Eye (tissue), 1 donor: ENCODE data around the gene PTPRN2.
"Not testable (repeated sequence)": the region's sequence is repeated elsewhere in the genome, so short reads cannot be mapped to it uniquely, and the experiment has no call there.

Experiments
- DNase-seq: peaks from one replicate; pipeline ENCODE4 v3.0.0-alpha.2; 2015

The PTPRN2 gene

DNA sequence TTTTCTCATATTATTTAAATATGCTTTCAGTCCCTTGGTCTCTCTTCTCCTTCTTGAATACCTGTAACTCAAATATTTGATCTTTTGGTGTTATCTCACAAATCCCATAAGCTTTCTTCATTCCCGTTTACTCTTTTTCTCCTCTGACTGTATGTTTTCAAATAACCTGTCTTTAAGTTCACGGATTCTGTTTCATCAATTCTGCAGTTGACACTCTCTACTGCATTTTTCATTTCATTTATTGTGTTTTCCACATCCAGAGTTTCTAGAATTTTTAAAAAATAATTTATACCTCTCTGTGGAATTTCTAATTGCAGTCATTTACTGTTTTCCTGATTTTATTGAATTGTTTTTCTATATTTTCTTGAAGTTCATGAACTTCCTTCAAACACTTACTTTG, 298.4 kb downstream of the PTPRN2 start:
- no peak for DNase-seq

DNA sequence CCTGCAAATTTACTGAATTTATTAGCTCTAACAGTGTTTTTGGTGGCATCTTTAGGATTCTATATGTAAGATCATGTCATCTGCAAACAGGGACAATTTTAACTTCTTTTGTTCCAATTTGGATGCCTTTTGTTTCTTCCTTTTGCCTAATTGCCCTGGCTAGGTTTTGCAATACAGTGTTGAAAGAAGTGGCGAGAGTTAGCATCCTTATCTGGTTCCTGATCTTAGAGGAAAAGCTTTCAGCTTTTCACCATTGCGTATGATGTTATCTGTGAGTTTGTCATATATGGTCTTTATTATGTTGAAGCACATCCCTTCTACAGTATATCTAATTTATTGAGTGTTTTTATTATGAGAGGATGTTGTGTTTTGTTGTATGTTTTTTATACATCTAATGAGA, 301.4 kb downstream of the PTPRN2 start:
- no peak for DNase-seq

DNA sequence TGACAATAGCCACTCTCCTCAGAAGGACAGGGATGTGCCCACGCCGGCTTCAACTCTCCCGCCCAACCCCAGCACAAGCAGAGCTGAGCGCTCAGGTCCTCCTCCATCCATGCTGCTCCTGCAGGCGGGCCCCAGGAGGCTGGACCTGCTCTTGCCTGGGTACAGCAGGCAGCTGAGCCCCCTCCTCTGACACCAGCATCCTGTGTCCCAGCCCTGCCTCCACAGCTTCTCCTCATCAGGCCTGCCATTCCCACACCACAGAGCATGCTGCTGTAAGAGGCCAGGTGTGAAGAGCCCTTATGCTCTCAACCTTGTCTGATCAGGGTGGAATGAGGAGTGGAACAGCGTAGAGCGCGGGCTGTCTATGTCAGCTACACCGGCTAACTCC, 302.2 kb downstream of the PTPRN2 start:
- DNase-seq = no peak

DNA sequence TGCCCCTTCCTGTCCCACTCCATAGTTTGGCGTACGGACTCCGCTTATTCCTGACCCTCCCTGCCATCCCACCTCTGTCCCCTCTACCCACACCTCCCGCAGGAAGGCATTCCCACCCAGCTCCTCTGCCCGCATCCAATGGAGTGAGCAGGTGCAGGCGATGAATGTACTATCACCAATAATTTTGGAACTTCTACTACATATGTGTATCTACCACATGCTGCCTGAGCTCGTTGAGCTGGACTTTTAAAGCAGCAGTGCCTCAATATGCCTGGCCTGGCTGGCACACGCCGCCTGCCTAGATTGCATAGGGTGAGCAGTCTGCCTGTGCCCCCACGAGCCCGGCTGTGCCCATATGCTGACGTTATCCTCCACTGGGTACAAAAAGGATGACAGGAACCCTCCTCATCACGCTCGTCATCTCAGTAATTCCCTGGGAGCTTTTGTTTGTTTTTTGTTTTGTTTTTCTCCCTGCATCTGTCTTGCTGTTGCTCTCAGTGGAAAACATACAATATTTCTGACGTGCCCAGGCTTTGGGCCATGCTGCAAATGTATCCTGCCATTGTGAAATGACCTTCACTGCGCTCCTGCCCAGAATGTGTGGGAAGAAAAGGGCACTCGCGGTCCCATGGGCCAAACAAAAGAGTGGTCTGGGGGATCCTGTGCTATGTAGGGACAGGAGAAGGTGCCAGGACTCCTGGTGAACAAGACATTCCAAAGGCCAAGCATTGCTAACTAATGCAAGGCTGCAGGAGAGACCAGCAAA, 302.8 kb downstream of the PTPRN2 start:
- no peak for DNase-seq

DNA sequence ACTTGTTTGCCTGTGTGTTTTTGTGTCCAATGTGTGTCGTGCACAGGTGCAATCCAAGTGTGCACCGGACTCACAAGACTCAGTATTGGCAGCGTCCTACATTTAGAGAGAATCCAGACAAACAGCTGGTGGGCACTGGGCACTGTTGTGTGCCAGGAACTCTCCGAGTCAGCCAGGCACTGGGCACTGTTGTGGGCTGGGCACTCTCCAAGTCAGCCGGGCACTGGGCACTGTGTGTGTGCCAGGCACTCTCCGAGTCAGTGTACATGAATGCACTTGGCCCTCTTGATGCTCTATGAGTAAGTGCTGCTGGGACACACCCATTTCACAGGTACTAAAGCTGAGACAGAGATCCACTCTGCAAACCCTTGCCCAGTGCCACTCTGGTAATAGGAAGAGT, 303.5 kb downstream of the PTPRN2 start:
- DNase-seq = no peak

DNA sequence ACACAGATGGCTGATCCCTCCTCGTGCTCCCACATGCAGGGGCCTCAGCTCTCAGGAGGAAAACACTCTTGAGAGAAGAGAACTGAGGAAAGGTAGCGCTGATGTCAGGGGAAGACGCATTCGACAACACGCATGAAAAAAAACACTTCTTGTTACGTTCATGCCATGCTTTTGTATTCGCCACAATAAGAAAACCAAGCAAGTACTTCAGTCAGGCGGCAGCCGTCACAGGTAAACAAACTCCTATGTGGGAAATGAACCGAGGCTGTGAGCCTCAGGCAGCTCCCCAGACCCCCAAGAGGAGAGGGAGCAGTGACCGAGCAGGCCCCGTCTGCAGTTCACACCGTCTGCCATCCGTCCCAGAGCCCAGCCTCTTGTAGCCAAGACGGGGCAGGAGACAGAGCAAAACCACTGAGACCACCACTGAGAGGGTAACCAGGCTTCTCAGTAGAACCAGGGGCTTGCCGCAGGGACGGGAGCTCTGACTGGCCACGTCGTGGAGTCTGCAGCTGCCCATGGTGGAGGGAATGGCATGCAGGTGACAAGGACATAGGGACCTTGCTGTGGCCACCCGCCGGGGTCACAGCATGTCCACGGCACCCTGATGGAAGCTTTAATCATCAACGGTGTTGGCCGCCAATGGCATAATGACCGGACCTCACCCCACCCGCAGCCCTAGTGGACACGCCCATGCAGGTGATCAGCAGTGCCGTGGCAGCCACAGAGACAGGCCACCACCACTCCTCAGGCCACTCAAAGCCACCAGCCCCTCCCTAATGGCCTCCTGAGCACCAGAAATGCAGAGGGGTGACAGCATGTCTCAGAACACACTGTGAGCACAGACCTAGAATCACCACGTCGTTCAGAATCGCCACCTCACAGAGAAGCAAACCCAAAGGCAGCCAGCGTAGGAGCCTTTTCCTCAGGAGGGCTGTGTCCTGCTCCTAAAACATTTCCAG, 304.3 kb downstream of the PTPRN2 start:
- DNase-seq = no peak

DNA sequence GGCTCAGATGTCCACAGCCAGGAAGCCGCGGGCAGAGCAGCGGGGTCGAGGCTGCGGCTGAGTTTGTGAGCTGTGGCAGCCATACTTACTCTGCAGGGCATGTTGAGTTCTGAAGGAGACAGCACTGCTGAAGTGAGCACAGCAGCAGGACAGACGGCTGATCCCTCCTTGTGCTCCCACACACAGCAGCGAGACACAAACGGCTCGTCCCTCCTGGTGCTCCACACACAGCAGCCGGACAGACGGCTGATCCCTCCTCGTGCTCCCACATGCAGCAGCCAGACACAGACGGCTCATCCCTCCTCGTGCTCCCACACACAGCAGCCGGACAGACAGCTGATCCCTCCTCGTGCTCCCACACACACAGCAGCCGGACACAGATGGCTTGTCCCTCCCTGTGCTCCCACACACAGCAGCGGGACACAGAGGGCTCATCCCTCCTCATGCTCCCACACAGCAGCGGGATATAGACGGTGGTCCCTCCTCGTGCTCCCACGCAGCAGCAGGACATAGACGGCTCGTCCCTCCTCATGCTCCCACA, 305.1 kb downstream of the PTPRN2 start:
- no peak for DNase-seq

DNA sequence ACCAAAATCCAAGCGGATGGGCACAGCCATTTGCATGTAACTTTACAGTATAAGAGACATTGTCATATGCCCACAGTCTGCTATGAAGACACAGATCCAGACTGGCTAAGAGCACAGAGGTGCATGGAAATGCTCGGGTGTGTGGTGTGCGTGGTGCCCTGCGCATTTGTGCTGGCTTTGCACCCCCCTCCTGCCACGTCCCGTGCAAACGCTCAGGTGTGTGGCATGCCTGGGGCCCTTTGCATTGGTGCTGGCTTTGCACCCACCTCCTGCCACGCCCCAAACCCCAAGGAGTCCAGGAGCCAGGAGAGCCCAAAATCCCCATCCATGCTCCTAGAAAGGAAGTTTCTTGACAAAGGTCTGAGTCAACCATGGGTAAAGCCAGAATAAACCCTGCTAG, 306.2 kb downstream of the PTPRN2 start:
- no peak for DNase-seq

DNA sequence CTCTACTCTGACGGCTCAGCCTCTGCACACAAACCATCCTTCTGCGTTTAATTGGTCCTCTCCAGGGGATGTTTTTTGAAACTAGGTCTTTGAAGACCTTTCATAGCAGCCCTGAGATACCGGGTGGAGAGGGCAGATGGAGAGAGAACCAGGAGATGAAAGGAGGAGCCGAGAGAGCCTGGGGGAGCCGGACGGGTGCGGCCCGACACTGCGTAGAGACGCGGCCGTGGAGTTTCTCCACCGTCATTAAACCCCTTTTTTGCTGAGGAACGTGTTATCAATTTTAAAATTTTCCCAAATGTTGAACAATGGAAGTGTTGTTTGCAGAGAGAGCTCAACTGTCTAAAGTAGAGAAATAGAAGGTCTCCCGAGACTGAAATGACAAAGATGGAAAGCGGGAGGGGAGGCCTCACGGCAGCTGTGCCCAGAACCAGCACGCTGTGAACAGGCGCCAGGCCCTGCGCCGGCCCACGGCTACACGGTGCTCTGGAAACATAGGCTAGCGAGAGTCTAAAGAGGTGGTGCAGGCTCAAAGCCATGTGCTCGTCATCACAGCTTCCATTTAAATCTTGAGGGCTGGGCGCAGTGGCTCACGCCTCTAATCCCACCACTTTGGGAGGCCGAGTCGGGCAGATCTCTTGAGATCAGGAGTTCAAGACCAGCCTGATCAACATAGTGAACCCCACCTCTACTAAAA, 307.0 kb downstream of the PTPRN2 start:
- DNase-seq = no peak

DNA sequence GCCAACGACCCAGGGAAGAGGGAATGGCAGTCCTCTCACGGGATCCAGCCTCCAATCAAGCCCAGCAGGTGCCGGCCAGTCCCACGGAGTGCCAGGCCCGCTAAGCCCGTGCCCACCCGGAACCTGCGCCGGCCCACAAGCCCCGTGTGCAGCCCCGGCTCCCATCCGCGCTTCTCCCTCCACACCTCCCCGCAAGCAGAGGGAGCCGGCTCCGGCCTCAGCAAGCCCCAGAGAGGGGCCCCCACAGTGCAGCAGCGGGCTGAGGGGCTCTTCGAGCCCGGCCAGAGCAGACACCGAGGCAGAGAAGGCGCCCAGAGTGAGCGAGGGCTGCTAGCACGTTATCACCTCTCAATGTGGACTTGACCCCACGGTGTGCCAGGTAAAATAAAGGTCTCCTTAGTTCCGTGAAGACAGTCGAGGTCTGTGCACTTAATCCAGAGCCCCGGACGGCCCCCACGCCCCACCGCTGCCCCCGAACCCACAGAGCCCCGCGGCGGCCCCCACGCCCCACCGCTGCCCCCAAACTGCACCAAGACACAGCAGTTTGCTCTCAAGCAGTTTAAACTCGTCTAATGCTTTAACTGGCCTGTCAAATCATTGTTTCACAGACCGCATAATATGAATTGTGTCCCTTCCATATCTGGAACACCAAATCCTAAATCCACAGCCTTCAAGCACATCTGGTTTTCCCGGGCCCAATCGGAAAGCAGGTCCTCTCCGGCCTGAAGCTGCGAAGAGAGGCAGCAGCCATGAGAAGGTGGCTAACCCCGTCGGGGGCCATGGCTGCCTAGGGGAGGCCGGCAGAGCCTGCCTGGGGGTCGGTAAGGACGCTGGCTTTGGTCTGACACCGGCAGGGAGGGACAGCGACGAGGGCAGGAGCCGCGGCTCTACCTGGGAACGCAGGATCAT, 307.8 kb downstream of the PTPRN2 start:
- DNase-seq = no peak

DNA sequence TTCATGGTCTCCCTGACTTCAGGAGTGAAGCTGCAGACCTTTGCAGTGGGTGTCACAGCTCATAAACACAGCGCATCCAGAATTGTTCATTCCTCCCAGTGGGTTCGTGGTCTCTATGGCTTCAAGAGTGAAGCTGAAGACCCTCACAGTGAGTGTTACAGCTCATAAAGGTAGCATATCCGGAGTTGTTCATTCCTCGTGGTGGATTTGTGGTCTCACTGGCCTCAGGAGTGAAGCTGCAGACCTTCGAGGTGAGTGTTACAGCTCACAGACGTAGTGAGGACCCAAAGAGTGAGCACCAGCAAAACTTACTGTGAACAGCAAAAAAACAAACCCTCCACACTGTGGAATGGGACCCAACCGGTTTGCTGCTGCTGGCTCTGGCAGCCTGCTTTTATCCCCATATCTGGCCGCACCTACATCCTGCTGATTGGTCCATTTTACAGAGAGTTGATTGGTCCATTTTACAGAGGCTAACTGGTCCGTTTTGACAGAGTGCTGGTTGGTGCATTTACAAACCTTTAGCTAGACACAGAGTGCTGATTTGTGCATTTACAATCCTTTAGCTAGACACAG, 308.8 kb downstream of the PTPRN2 start:
- no peak for DNase-seq

DNA sequence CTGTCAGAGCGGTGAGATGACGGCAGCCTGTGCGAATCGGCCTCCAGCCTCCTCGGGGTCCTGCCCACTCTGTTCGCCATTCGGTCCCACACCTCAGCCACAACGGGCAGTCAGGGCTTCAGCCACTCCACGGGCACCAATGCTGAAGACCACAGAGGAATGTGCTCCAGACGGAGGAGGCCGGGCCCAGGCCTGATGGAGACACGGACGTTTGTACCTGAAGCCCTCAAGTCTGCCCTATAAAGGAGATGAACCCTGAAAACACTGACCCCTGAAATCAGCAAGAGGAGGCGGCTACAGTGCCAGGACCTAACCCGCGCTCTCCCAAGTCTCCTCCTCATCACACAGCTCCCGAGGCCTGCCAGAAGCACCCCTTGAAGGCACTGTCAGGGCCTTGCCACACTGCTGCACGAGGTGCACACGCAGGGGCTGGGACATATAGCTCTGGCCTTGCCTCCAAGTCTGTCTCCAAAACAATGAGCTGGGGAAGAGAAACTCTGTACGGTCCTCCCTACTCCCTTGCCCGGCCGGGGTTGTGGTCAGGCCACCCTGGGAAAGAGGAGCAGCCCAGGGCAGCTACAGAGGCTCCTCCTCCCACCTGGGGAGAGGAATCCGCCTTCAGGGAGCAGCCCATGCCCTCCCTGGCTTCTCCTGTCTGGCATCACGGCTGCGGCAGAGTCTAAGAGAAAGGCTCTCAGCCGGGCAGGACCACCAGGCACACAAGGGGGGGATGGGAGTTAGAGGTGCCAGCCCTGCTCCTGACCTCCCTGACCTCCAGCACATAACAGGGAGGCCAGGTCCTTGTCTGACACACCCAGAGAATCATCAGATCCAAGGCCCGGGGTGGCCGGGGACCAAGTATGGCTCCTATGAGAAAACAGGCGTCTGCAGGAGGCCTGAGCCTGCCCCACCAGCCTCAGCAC, 310.1 kb downstream of the PTPRN2 start:
- no peak for DNase-seq

DNA sequence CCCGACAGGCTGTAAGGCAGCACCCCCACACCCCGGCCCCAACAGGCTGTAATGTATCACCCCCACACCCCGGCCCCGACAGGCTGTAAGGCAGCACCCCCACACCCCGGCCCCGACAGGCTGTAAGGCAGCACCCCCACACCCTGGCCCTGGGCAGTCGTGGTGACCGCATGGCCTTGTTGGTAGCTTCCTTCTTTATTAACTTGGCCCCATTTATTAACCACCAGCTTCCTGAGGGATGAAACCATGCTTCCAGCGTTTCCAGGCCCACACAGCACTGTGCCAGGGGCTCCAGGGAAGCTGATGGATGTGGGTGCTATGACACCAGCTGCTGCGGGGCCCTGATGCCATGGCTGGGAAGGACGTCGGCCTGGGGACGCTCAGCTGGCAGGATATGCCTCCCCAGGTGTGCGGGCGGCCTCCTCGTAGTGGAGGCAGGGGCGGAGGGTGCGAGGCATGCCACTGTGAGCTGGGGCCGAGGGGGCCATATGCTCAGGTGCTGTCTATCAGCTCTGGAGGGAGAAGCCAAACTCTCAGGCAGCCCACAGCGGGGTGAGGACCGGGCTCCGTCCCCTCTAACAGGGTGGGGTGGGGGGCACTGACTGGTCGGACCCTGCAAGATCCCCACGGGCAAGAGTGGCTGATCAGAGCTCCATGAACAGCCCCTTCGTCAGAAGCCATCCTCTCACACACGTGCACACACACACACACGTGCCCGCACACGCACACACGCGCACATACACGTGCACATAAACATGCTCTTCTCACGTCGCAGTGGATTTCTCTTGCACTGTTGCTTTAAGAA, 311.0 kb downstream of the PTPRN2 start:
- DNase-seq = no peak

DNA sequence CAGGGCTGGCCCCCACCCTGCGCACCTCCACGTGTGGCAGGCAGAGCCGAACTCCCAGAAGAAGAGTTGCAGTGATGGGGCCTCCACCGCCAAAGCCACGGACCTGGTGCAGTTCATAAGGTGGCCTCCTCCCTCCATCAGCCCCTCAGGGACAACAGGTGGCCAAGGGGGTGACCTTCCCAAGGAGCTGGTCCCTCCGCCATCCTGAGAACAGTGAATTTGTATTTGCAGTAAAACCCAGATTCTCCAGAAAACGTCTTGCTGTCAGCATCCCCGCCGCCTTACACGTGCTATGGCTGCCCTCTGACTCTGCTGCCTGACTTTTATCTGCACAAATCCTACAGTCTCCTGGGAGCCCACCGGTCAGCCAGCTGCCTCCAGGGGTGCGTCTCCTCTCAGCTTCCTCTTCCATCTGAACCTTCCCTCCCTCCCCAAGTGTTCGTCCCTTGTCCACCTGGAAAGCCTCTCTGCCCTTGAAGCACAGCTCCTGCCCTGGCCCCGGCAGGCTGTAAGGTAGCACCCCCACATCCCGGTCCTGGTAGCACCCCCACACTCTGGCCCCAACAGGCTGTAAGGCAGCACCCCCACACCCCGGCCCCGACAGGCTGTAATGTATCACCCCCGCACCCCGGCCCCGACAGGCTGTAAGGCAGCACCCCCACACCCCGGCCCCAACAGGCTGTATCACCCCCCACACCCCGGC, 311.8 kb downstream of the PTPRN2 start:
- no peak for DNase-seq

DNA sequence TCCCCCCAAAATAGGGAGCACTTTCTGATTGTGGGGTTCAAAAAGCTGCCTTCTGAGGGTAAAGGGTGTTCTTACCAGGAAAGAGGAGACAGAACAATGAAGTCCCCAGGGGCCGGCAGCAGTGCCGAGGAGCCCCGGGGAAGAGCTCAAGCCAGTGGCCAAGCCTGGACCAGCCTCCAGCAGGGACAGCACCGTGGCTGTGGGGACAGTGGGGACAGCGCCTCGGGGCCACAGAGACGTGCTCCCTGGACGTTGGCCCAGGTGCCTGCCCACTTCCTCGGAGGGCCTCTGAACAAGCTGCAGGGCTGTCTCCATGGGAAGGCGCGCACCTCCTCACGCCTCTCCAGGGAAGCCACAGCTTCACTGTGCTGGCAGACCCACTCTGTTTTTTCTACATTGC, 312.6 kb downstream of the PTPRN2 start:
- no peak for DNase-seq

DNA sequence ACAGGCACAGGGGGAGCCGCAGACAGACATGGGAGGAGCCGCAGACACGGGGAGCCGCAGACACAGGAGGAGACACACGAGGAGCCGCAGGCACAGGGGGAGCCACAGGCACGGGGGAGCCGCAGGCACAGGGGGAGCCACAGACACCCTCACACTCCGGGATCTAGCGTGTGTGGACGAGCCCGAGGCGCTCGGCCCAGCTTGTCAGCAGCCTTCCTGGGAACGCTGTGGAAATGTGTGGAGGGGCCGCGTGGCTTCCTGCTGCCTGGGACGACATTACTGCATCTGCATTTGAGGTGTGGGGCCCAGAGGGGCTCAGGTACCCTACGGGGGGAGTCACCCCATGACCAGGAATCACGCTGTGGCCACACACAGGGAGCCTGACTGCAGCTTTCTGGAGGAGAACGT, 313.2 kb downstream of the PTPRN2 start:
- no peak for DNase-seq

DNA sequence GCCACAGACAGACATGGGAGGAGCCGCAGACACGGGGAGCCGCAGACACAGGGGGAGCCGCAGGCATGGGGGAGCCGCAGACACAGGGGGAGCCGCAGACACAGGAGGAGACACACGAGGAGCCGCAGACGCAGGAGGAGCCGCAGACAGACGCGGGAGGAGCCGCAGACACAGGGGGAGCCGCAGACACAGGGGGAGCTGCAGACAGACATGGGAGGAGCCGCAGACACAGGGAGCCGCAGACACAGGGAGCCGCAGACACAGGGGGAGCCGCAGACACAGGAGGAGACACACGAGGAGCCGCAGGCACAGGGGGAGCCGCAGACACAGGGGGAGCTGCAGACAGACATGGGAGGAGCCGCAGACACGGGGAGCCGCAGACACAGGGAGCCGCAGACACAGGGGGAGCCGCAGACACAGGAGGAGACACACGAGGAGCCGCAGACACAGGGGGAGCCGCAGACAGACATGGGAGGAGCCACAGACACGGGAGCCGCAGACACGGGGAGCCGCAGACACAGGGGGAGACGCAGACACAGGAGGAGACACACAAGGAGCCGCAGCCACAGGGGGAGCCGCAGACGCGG, 313.8 kb downstream of the PTPRN2 start:
- not testable (repeated sequence) for DNase-seq

DNA sequence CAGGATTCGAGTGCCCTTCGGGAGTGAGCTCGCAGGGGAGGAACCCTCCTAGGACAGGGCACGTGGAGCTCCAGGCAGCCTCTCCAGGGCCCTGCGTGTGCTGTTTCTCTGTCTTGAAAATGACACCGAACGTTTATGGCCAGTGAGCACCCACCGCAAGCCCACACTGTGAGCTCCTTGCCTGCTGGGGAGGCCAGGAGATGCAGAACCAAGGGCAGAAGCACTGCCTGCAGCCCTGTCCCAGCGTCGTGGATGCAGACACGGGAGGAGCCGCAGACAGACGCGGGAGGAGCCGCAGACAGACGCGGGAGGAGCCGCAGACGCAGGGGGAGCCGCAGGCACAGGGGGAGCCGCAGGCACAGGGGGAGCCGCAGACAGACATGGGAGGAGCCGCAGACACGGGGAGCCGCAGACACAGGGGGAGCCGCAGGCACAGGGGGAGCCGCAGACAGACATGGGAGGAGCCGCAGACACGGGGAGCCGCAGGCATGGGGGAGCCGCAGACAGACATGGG, 314.4 kb downstream of the PTPRN2 start:
- no peak for DNase-seq
